GM12891 (cell line): ENCODE data around the gene UGT1A7.

Experiments used
- PAX5 ChIP-seq: IDR thresholded peaks from 2 replicates; pipeline ENCODE4 v1.6.1; 2011; ENCODE audit warnings: low read length, moderate library complexity, mild to moderate bottlenecking; ENCODE audit not compliant: insufficient read depth, severe bottlenecking
- POLR2A ChIP-seq: IDR thresholded peaks from 2 replicates; pipeline ENCODE4 v1.6.1; 2011; ENCODE audit warnings: low read depth, low read length, control low read depth
- POLR2AphosphoS5 ChIP-seq: IDR thresholded peaks from 2 replicates; pipeline ENCODE4 v1.6.1; 2011; ENCODE audit warnings: low read depth, low read length, control low read depth
- POU2F2 ChIP-seq: IDR thresholded peaks from 2 replicates; pipeline ENCODE4 v1.6.1; 2011; ENCODE audit warnings: low read depth, mild to moderate bottlenecking, control low read depth, low read length, moderate library complexity
- TAF1 ChIP-seq: IDR thresholded peaks from 2 replicates; pipeline ENCODE4 v1.6.1; 2011; ENCODE audit warnings: low read depth, low read length, control low read depth

- TF ChIP-seq POLR2A (no peak), TAF1 (no peak), POLR2AphosphoS5 (no peak), PAX5 (no peak), POU2F2 (no peak)
Measured at GRCh38 chr2:233803994-233804393, 122.3 kb downstream of the UGT1A7 start.
